BLaER1 treated with 17β-estradiol and CSF1 and Interleukin-3, amounts not matched to agents 10 nM and 100 nM (cell line): ENCODE measurements around the gene RBP4.
A peak's percentile ranks its signal among the peaks of the same experiment; 100 is the strongest.

ENCODE experiments used
- H3K27ac ChIP-seq, 11 experiments: shearing (Covaris generic); formaldehyde crosslinking; 2 replicates each; pipeline ENCODE4 v1.8.1; 2022
- H3K27me3 ChIP-seq, 11 experiments: shearing (Covaris generic); formaldehyde crosslinking; 2 replicates each; pipeline ENCODE4 v1.8.1; 2022
- H3K36me3 ChIP-seq, 11 experiments: shearing (Covaris generic); formaldehyde crosslinking; 2 replicates each; pipeline ENCODE4 v1.8.1; 2022
- H3K4me1 ChIP-seq, 10 experiments: shearing (Covaris generic); formaldehyde crosslinking; 2 replicates each; pipeline ENCODE4 v1.8.1; 2022
- H3K4me2 ChIP-seq, 11 experiments: shearing (Covaris generic); formaldehyde crosslinking; 2 replicates each; pipeline ENCODE4 v1.8.1; 2022
- H3K4me3 ChIP-seq, 10 experiments: shearing (Covaris generic); formaldehyde crosslinking; 2 replicates each; pipeline ENCODE4 v1.8.1; 2022
- H3K9ac ChIP-seq, 11 experiments: shearing (Covaris generic); formaldehyde crosslinking; 2 replicates each; pipeline ENCODE4 v1.8.1; 2022
- H3K9me3 ChIP-seq, 11 experiments: shearing (Covaris generic); formaldehyde crosslinking; replicated peaks in 1 of 11; 2 replicates each; pipeline ENCODE4 v1.8.1; 2022
- H4K20me1 ChIP-seq, 11 experiments: shearing (Covaris generic); formaldehyde crosslinking; 2 replicates each; pipeline ENCODE4 v1.8.1; 2022
- Cebpa-rat ChIP-seq, 11 experiments: shearing (Covaris generic); IDR thresholded peaks; 2 replicates each; pipeline ENCODE4 v1.8.1; 2022

The RBP4 gene

DNA sequence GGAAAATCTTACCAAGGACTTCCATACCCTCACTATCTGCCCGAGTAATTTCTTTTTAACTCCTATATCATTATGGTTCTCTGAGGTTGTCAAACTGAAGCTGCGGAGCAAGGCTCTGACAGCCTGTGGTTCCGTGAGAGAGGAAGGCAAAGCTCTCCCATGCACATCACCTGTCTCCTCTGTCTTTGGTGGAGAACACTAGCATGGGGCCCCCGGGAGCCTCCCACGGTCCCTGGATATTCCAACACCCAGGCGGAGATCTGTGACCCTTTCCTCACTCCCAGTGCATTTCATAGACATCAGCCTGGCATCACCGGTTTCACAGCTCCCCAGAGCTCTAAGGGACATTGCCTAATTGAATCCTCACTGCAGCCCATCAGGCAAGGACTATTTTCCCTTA lies 10.4 kb downstream of the RBP4 start:
- no peaks in the 10 kb centered on the region for H3K36me3 ChIP-seq
- H3K4me2 ChIP-seq: no peak overlapping the region
- peaks cover 0 to 5% (median 0%) of the 10 kb centered on the region in 10 experiments; a peak in 2 of 20 replicates for H3K4me1 ChIP-seq
- no peaks in the 10 kb centered on the region for H3K27me3 ChIP-seq
- TF ChIP-seq Cebpa-rat (IDR thresholded peaks at IDR 0.05): no peak
- H3K9me3 ChIP-seq: no peaks in the 10 kb centered on the region
- H3K27ac ChIP-seq: no peak overlapping the region
- no peak overlapping the region for H3K4me3 ChIP-seq
- no peaks in the 10 kb centered on the region for H4K20me1 ChIP-seq
- no peak overlapping the region for H3K9ac ChIP-seq

DNA sequence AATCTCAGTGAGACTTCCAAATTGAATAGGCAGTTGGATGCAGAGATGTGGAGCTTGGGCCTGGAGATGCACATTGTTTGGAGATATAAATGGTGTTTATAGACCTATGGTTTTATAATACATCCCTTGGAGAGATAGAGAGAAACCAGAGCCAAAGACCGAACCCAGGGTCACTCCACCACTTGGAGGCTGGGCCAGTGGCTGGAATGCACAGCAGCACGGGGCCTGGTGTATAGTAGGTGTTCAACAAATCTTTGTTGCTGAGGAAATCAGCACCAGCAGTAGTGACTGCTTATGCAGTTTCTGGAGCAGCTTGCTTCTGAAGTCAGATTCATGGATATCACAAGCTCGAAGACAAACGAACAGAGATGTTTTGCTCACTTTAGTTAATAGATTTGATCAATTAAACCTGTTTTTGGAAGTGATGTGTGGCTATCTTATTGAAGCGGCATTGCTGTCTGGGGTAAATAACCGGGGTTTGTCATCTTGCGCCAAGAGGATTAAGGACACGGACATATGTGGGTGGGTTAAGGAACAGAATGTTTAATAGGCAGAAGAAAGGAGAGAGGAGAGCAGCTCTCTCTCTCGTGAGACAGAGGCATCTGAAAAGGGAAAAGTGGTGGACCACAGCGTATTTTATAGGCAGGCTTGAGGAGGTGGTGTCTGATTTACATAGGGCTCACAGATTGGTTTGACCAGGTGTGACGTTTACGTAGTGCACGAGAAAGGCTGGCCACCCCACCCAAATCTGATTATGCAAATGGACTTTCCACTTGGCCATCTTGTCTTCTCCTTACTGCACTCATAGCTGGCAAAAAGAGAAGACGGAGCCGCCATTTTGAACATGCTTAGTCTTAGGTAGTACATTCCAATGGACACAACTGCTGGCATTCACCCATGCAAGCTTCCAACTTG lies 11.1 kb downstream of the RBP4 start:
- no peaks in the 10 kb centered on the region for H3K27me3 ChIP-seq
- H3K4me3 ChIP-seq: no peak overlapping the region
- H3K4me1 ChIP-seq: peaks cover 0 to 5% (median 0%) of the 10 kb centered on the region in 10 experiments; a peak in 2 of 20 replicates
- no peaks in the 10 kb centered on the region for H3K36me3 ChIP-seq
- no peak for TF ChIP-seq Cebpa-rat (IDR thresholded peaks at IDR 0.05)
- H4K20me1 ChIP-seq: no peaks in the 10 kb centered on the region
- H3K9ac ChIP-seq: no peak overlapping the region
- no peak overlapping the region for H3K4me2 ChIP-seq
- no peaks in the 10 kb centered on the region for H3K9me3 ChIP-seq
- H3K27ac ChIP-seq: no peak overlapping the region

DNA sequence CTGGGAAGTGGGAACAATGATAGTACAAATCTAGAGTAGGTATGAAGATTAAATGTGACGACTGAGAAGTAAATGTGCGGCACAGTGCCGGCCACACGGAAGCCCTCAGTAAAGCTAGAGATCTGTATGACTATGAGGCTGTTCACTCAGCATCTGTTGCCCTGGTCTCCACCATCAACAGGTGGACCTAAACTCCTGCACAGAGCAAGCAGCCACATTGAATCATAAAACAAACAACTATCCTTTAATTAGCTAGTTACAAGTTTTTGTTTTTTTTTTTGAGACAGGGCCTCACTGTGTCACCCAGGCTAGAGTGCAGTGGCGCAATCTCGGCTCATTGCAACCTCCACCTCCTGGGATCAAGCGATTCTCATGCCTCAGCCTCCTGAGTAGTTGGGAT lies 16.6 kb downstream of the RBP4 start:
- no peak overlapping the region for H3K9ac ChIP-seq
- no peaks in the 10 kb centered on the region for H3K36me3 ChIP-seq
- H3K4me2 ChIP-seq: no peak overlapping the region
- no peak overlapping the region for H3K4me3 ChIP-seq
- no peaks in the 10 kb centered on the region for H3K4me1 ChIP-seq
- peaks cover 0 to 13% (median 11%) of the 10 kb centered on the region in 11 experiments; a peak in 15 of 22 replicates for H3K9me3 ChIP-seq
- H4K20me1 ChIP-seq: no peaks in the 10 kb centered on the region
- no peak overlapping the region for H3K27ac ChIP-seq
- TF ChIP-seq Cebpa-rat (IDR thresholded peaks at IDR 0.05): no peak
- H3K27me3 ChIP-seq: no peaks in the 10 kb centered on the region

DNA sequence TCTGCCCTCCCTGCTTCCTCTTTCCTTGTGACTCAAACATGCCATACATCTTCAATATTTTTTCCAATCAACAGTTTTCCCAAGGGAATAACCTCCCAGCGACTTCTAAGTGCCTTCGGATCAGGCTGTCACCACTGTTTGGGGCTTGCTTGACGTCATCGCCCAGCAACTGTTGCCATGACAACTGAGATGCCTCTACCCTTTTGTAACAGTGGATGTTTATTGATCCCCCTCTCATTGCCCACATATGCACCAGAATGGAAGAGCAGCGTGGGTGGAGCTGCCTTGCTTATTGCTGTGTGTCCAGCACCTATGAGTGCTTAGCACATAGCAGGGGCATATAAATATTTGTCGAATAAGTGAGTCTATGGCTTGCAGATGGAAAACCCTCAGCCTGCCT lies 20.2 kb downstream of the RBP4 start:
- H4K20me1 ChIP-seq: no peaks in the 10 kb centered on the region
- H3K9me3 ChIP-seq: peaks cover 0 to 17% (median 12%) of the 10 kb centered on the region in 11 experiments; a peak in 15 of 22 replicates
- no peaks in the 10 kb centered on the region for H3K27me3 ChIP-seq
- H3K4me3 ChIP-seq: no peak overlapping the region
- no peak for TF ChIP-seq Cebpa-rat (IDR thresholded peaks at IDR 0.05)
- H3K9ac ChIP-seq: no peak overlapping the region
- H3K36me3 ChIP-seq: no peaks in the 10 kb centered on the region
- no peak overlapping the region for H3K27ac ChIP-seq
- H3K4me2 ChIP-seq: no peak overlapping the region
- H3K4me1 ChIP-seq: no peaks in the 10 kb centered on the region

DNA sequence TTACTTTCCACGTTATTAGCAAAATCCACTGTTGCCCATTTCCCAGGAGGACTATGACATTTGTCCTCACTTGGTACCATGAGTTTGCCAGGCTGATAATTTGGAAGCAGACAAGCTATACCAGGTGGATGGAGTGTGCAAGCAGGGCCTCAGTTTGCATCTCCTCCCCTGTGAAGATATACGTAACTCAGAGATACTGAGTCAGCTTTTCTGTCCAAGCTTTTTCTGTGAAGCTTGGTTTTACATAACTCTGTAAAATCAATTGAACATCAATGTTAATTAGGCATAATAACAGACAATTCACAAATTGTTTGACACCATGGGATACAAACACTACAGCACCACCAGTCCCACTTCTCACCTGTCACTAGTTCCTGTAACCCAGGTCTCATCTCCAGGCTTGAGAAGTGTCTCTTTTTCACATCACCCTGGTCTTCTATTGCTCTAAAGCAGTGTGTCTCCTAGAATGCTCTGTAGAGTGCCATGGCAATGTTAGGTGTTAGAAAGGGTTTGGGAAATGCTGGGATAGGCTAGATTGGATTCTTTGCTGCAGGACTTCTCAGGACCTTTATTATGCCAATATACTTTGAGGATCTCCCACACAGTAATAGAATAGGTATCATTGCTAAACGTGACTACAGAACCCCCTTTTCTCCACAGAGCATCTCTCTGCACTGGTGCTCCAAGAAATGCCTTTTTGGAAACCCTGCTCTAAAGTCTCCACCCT lies 20.9 kb downstream of the RBP4 start:
- Histone ChIP-seq H3K36me3 (no peaks in the 10 kb centered on the region), H3K4me3 (no peak overlapping the region), H3K27ac (no peak overlapping the region), H3K4me1 (no peaks in the 10 kb centered on the region), H3K9me3 (peaks cover 0 to 17% (median 12%) of the 10 kb centered on the region in 11 experiments; a peak in 15 of 22 replicates), H3K9ac (no peak overlapping the region), H3K27me3 (no peaks in the 10 kb centered on the region), H3K4me2 (no peak overlapping the region), H4K20me1 (no peaks in the 10 kb centered on the region)
- TF ChIP-seq Cebpa-rat (IDR thresholded peaks at IDR 0.05): no peak

DNA sequence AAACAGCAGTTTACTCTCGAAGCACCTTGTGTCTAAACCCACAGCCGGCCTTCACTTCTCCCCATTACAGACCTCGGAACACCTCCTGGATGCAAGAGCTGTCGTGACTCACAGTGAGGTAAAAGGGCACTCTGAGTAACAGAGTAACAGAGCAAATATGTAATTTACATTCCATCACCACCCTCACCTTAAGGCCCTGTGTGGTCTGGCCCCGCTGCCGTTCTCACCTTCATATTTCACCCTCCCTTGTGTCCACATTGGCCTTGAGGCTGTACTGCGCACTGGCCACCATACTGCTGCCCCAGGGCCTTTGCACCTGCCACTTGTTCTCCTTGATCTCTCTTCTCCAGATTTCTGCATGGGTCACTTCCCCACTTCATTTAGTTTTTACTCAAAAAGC lies 21.9 kb downstream of the RBP4 start:
- no peaks in the 10 kb centered on the region for H3K36me3 ChIP-seq
- peaks cover 0 to 9% (median under 1%) of the 10 kb centered on the region in 10 experiments; a peak in 9 of 20 replicates for H3K4me1 ChIP-seq
- no peak overlapping the region for H3K4me3 ChIP-seq
- no peak for TF ChIP-seq Cebpa-rat (IDR thresholded peaks at IDR 0.05)
- H4K20me1 ChIP-seq: no peaks in the 10 kb centered on the region
- no peak overlapping the region for H3K27ac ChIP-seq
- H3K4me2 ChIP-seq: no peak overlapping the region
- H3K27me3 ChIP-seq: no peaks in the 10 kb centered on the region
- H3K9ac ChIP-seq: no peak overlapping the region
- H3K9me3 ChIP-seq: peaks cover 0 to 17% (median 12%) of the 10 kb centered on the region in 11 experiments; a peak in 15 of 22 replicates

DNA sequence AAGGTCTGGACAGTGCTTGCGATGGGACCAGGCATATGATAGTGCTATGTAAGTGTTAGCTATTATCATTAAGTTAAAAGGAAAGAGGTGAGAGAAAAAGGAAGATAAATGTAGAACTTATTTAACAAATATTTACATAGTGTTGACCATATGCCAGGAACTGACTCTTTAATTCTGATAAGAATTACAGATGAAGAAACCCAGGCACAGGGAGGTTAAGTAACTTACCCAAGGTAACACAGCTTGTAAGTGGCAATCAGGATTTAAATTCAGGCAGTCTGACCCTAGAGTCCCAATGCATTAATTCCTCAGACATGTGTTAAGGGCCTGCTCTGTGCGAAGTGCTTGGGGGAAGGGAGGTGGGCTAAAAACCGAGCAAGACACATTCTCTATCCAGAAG lies 23.5 kb downstream of the RBP4 start:
- Histone ChIP-seq H3K27me3 (no peaks in the 10 kb centered on the region), H3K27ac (no peak overlapping the region), H3K9ac (no peak overlapping the region), H3K9me3 (peaks cover 0 to 17% (median 12%) of the 10 kb centered on the region in 11 experiments; a peak in 15 of 22 replicates), H3K4me1 (peaks cover 12 to 24% (median 15%) of the 10 kb centered on the region in 10 experiments), H4K20me1 (no peaks in the 10 kb centered on the region), H3K36me3 (no peaks in the 10 kb centered on the region), H3K4me2 (no peak overlapping the region), H3K4me3 (no peak overlapping the region)
- no peak for TF ChIP-seq Cebpa-rat (IDR thresholded peaks at IDR 0.05)

DNA sequence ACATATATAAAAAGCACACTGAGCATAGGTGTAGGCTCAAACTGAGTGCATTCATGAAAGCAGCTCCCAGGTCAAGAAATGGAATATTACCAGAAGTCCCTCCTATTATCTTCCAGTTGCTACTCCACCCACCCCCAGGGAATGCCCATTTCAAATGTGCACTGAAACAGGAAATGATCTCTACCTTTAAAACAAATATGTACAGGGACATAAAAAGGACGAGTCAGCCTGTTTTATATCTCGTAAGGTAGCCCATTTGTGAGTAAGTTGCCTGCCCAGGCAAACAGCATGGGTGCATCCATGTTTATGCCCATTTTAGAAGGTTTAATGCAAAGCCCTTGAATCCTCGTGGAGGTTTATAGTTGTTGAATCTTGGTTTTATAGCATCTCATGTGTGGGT lies 24.1 kb downstream of the RBP4 start:
- no peak overlapping the region for H3K4me2 ChIP-seq

DNA sequence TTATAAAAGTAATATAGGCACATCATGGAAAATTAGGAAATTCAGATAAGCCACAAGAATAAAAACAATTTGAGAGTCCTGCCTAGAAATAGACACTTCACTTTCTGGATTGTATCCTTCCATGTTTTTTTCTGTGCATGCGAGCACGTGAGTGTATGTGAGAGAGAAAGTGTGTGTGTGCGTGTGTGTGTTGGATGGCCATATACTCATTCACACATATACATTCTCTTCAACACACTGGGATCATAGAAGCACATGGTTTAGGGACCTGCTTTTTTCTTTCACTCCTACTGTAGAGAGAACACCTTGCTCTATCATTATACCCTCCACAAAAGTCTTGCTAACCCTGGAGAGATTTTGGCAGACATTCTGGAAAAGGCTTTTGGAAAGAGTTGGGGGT lies 27.1 kb downstream of the RBP4 start:
- no peak for TF ChIP-seq Cebpa-rat (IDR thresholded peaks at IDR 0.05)
- H3K9ac ChIP-seq: peak overlapping the region in 1 of 11 experiments; percentile 1; a peak in 1 of 22 replicates
- peak overlapping the region in 2 of 11 experiments; percentile 8 to 61; a peak in 3 of 22 replicates for H3K27ac ChIP-seq
- H3K9me3 ChIP-seq: peaks cover 0 to under 1% (median 0%) of the 10 kb centered on the region in 11 experiments; a peak in 2 of 22 replicates
- H3K4me2 ChIP-seq: peak overlapping the region; percentile 45 to 87 (median 64); a peak in 18 of 22 replicates
- no peaks in the 10 kb centered on the region for H3K36me3 ChIP-seq
- H3K4me3 ChIP-seq: no peak overlapping the region
- H4K20me1 ChIP-seq: no peaks in the 10 kb centered on the region
- peaks cover 13 to 41% (median 21%) of the 10 kb centered on the region in 10 experiments for H3K4me1 ChIP-seq
- no peaks in the 10 kb centered on the region for H3K27me3 ChIP-seq

More for the DNA sequence above, 24.1 kb downstream of the RBP4 start:
- no peak overlapping the region for H3K9ac ChIP-seq
- H3K4me3 ChIP-seq: no peak overlapping the region
- no peaks in the 10 kb centered on the region for H4K20me1 ChIP-seq
- H3K36me3 ChIP-seq: no peaks in the 10 kb centered on the region
- H3K4me1 ChIP-seq: peaks cover 13 to 31% (median 20%) of the 10 kb centered on the region in 10 experiments
- H3K27me3 ChIP-seq: no peaks in the 10 kb centered on the region
- TF ChIP-seq Cebpa-rat (IDR thresholded peaks at IDR 0.05): no peak
- H3K27ac ChIP-seq: no peak overlapping the region
- peaks cover 0 to 17% (median 12%) of the 10 kb centered on the region in 11 experiments; a peak in 15 of 22 replicates for H3K9me3 ChIP-seq
